Suppressor macrophage (primary cell): ENCODE data around the gene TLCD3B.
"Not testable (repeated sequence)": the region's sequence is repeated elsewhere in the genome, so short reads cannot be mapped to it uniquely, and the experiment has no call there.

Experiments
- DNase-seq, 4 experiments: peaks; one replicate each; pipeline ENCODE4 v3.0.0-alpha.2; 2020 to 2022

The TLCD3B gene

GRCh38 chr16:30060836-30061554 is 29.9 kb upstream of the TLCD3B start:
- DNase-seq: no peak

- DNase-seq: no peak
Observed at GRCh38 chr16:30060346-30060745, 29.3 kb upstream of the TLCD3B start.

GRCh38 chr16:30054959-30055553 is 24.0 kb upstream of the TLCD3B start:
- DNase-seq: peak in 3 of 4 experiments; percentile 44 to 76 (median 58)

GRCh38 chr16:30054451-30054850 is 23.4 kb upstream of the TLCD3B start:
- no peak for DNase-seq

- peak in 3 of 4 experiments; percentile 52 to 69 (median 55) for DNase-seq
Observed at GRCh38 chr16:30053376-30054015, 22.4 kb upstream of the TLCD3B start.

GRCh38 chr16:30052671-30053372 is 21.8 kb upstream of the TLCD3B start:
- DNase-seq: peak; percentile 96 to 98 (median 97)

GRCh38 chr16:30051518-30051917 is 20.4 kb upstream of the TLCD3B start:
- DNase-seq: peak in 1 of 4 experiments; percentile 18

GRCh38 chr16:30049871-30050270 is 18.8 kb upstream of the TLCD3B start:
- no peak for DNase-seq

GRCh38 chr16:30046588-30046987 is 15.5 kb upstream of the TLCD3B start:
- no peak for DNase-seq

GRCh38 chr16:30046178-30046577 is 15.1 kb upstream of the TLCD3B start:
- no peak for DNase-seq

GRCh38 chr16:30041841-30042240 is 10.8 kb upstream of the TLCD3B start:
- DNase-seq: peak; percentile 16 to 64 (median 58)

- DNase-seq: not testable (repeated sequence)
Observed at GRCh38 chr16:30040690-30041089, 9.6 kb upstream of the TLCD3B start.

GRCh38 chr16:30040221-30040620 is 9.2 kb upstream of the TLCD3B start:
- peak; percentile 27 to 69 (median 48) for DNase-seq

- no peak for DNase-seq
Observed at GRCh38 chr16:30033270-30033669, 2.2 kb upstream of the TLCD3B start.

GRCh38 chr16:30032083-30032819 is 1.2 kb upstream of the TLCD3B start:
- peak; percentile 78 to 81 (median 80) for DNase-seq

- no peak for DNase-seq
Observed at GRCh38 chr16:30031477-30031918, 427 bp upstream of the TLCD3B start.

- DNase-seq: no peak
Observed at GRCh38 chr16:30030011-30030685, 923 bp downstream of the TLCD3B start.

GRCh38 chr16:30028438-30029076 is 2.5 kb downstream of the TLCD3B start:
- peak in 1 of 4 experiments; percentile 42 for DNase-seq

- DNase-seq: no peak
Observed at GRCh38 chr16:30027588-30028437, 3.3 kb downstream of the TLCD3B start.

GRCh38 chr16:30026449-30026848 is 4.6 kb downstream of the TLCD3B start:
- no peak for DNase-seq
